ACC112 (cell line): ENCODE data around the gene MBTPS1.

Experiments used
- H2AFZ ChIP-seq: fragments of 200-600 bp; sonication (generic); one replicate; pipeline ENCODE4 v1.6.0; 2017; ENCODE audit warnings: antibody characterized with exemption, low read length; ENCODE audit not compliant: unreplicated experiment
- H3K27ac ChIP-seq: fragments of 200-600 bp; sonication (generic); 2 replicates; pipeline ENCODE4 v1.5.1; 2014; ENCODE audit warnings: low read depth, mild to moderate bottlenecking, antibody characterized with exemption, low read length, moderate library complexity
- H3K27me3 ChIP-seq: fragments of 200-600 bp; sonication (generic); 2 replicates; pipeline ENCODE4 v1.6.1; 2014; ENCODE audit warnings: mild to moderate bottlenecking, antibody characterized with exemption, low read length, moderate library complexity, mixed read lengths; ENCODE audit not compliant: insufficient read depth
- H3K36me3 ChIP-seq: fragments of 200-600 bp; sonication (generic); 2 replicates; pipeline ENCODE4 v1.6.1; 2016; ENCODE audit warnings: mild to moderate bottlenecking, antibody characterized with exemption, low read length, moderate library complexity, mixed read lengths; ENCODE audit not compliant: insufficient read depth
- H3K4me1 ChIP-seq: fragments of 200-600 bp; sonication (generic); one replicate; pipeline ENCODE4 v1.6.1; 2016; ENCODE audit warnings: low read length, mixed read lengths; ENCODE audit not compliant: insufficient read depth, unreplicated experiment, control insufficient read depth
- H3K4me3 ChIP-seq: fragments of 200-600 bp; sonication (generic); 2 replicates; pipeline ENCODE4 v1.5.1; 2014; ENCODE audit warnings: mild to moderate bottlenecking, low read depth, low read length
- H3K79me2 ChIP-seq: fragments of 200-600 bp; sonication (generic); one replicate; pipeline ENCODE4 v1.6.0; 2016; ENCODE audit warnings: low read length; ENCODE audit not compliant: control insufficient read depth, unreplicated experiment, insufficient read depth

The MBTPS1 gene

DNA sequence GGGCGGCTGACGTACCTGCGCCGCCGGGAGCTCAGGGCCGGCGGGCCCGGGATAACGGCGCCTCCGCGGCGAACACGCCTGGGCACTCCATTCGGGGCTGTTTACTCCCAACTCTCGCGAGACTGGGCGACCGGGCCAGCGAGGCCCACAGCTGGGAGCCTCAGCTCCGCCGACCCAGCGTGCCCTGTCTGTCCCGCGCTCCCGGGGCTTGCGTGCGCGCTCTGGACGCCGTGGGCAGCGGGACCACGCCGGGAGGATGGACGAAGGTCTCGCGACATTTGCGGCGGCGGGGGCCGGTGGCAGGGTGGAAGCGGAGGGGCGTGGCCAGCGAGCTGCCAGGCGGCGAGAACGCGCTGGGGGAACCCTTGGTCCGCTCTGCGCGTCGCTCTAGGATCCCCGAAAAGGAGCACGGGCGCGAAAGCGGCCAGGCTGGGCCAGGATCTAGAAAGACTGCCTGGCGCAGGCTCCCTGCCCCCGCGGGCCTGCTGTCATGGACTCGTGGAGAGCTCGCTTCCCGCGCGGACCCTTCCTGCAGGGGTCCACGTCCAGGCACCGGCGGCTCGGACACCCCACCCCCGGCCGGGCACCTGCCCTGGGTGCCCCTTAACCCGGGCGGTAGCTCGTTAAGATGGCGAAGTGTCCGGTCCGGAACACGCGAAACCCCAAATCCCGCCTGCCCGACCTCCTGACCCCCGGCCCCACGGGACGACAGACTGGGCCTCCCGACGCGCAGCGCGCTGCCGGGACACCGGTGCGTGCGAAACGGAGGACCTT lies at the start of gene MBTPS1:
Gene MBTPS1, minus strand, starts transcription at position 223 of the 774 bp plus-strand sequence. CDS start 15,159 bp downstream, outside the sequence.
- peaks cover 6% of the 10 kb centered on the region for H3K4me1 ChIP-seq
- peak within 1 kb of the TSS; percentile 79; the same call in 1 of the 2 replicates for H3K27ac ChIP-seq
- H3K27me3 ChIP-seq: no peaks in the 10 kb centered on the region
- peak within 1 kb of the TSS; percentile 90 for H3K4me3 ChIP-seq
- peak within 1 kb of the TSS; percentile 88 for H2AFZ ChIP-seq
- H3K79me2 ChIP-seq: peaks cover 41% of the 10 kb centered on the region
- no peaks in the 10 kb centered on the region for H3K36me3 ChIP-seq

DNA sequence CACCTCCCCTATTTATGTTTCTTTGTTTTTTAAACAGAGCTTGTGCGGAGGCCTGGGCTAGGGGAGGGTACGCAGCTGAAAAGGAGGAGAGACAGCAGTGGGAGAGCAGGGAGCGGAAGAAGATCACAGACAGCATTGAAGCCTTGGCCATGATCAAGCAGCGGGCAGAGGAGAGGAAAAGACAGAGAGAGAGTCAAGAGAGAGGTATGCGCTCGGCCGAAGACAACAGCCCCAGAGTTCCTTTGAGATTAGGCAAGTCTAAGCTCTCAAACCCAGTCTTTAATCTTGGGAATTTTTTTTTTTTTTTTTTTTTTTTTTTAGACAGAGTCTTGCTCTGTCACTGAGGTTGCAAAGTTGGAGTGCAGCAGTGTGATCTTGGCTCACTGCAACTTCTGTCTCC lies 49.0 kb upstream of the MBTPS1 start:
- H3K27me3 ChIP-seq: peaks cover 47% of the 10 kb centered on the region
- no peak overlapping the region for H2AFZ ChIP-seq
- H3K79me2 ChIP-seq: no peaks in the 10 kb centered on the region
- no peaks in the 10 kb centered on the region for H3K36me3 ChIP-seq
- H3K4me1 ChIP-seq: no peaks in the 10 kb centered on the region
- no peak overlapping the region for H3K27ac ChIP-seq
- H3K4me3 ChIP-seq: no peak overlapping the region

- Histone ChIP-seq H3K4me3 (no peak overlapping the region), H3K36me3 (no peaks in the 10 kb centered on the region), H3K27me3 (peaks cover 62% of the 10 kb centered on the region), H3K27ac (no peak overlapping the region), H2AFZ (no peak overlapping the region), H3K79me2 (no peaks in the 10 kb centered on the region), H3K4me1 (no peaks in the 10 kb centered on the region)
Observed at GRCh38 chr16:84161801-84162200, 45.1 kb upstream of the MBTPS1 start.

- Histone ChIP-seq H3K4me3 (no peak overlapping the region), H3K27me3 (peaks cover 58% of the 10 kb centered on the region), H2AFZ (no peak overlapping the region), H3K4me1 (no peaks in the 10 kb centered on the region), H3K79me2 (no peaks in the 10 kb centered on the region), H3K36me3 (no peaks in the 10 kb centered on the region), H3K27ac (no peak overlapping the region)
Observed at GRCh38 chr16:84161037-84161436, 44.3 kb upstream of the MBTPS1 start.

- Histone ChIP-seq H3K27me3 (peaks cover 46% of the 10 kb centered on the region), H3K79me2 (no peaks in the 10 kb centered on the region)
Observed at GRCh38 chr16:84159800-84160199, 43.1 kb upstream of the MBTPS1 start.

GRCh38 chr16:84159007-84159406 lies 42.3 kb upstream of the MBTPS1 start:
- Histone ChIP-seq H3K36me3 (no peaks in the 10 kb centered on the region), H3K27me3 (peaks cover 38% of the 10 kb centered on the region), H3K27ac (no peak overlapping the region), H3K4me3 (no peak overlapping the region), H3K4me1 (no peaks in the 10 kb centered on the region), H3K79me2 (no peaks in the 10 kb centered on the region), H2AFZ (no peak overlapping the region)

More at GRCh38 chr16:84159800-84160199, 43.1 kb upstream of the MBTPS1 start:
- Histone ChIP-seq H3K4me1 (no peaks in the 10 kb centered on the region), H3K4me3 (no peak overlapping the region), H3K36me3 (no peaks in the 10 kb centered on the region), H3K27ac (no peak overlapping the region), H2AFZ (no peak overlapping the region)

DNA sequence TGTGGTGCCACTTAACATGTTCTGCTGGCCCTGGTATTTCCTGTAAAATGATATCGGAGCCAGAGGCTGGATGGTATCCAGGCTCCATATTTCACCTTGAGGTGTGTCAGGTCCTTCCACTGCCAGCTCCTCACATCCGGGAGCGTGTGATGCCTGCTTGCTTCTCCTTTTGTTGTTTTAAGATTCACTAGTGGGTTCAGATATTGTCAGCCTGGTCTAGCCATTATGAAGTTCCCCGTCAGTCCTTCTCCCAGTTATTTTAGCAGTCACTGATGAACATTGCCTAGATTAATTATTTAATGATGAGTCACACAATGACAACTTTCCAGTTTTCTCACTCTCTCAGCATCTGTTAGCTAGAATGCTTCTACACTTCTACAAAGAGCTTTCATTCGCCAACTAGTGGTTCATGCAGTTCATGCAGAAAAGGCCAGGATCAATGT lies 39.6 kb upstream of the MBTPS1 start:
- Histone ChIP-seq H3K27ac (no peak overlapping the region), H3K4me1 (peaks cover 3% of the 10 kb centered on the region), H3K36me3 (no peaks in the 10 kb centered on the region), H3K79me2 (no peaks in the 10 kb centered on the region), H3K4me3 (no peak overlapping the region), H3K27me3 (peaks cover 29% of the 10 kb centered on the region), H2AFZ (no peak overlapping the region)

- Histone ChIP-seq H3K4me1 (peaks cover 3% of the 10 kb centered on the region), H3K27ac (no peak overlapping the region), H3K79me2 (no peaks in the 10 kb centered on the region), H2AFZ (no peak overlapping the region), H3K27me3 (peaks cover 29% of the 10 kb centered on the region), H3K36me3 (no peaks in the 10 kb centered on the region), H3K4me3 (no peak overlapping the region)
Observed at GRCh38 chr16:84155771-84156170, 39.0 kb upstream of the MBTPS1 start.

DNA sequence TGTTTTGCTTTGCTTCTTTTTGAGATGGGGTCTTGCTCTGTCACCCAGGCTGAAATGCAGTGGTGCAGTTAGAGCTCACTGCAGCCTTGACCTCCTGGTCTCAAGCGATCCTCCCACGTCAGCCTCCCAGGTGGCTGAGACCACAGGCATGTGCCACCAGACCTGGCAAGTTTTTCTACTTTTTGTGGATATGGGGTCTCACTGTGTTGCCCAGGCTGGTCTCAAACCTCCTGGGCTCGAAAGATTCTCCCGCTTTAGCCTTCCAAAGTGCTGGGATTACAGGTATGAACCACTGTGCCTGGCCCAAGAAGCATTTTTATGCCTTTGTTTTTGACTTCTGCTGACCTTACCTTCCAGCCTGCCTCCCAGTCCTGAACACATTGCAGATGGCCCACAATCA lies 38.5 kb upstream of the MBTPS1 start:
- Histone ChIP-seq H3K27ac (no peak overlapping the region), H3K4me3 (no peak overlapping the region), H3K36me3 (no peaks in the 10 kb centered on the region), H2AFZ (no peak overlapping the region), H3K4me1 (peaks cover 3% of the 10 kb centered on the region), H3K27me3 (peaks cover 29% of the 10 kb centered on the region), H3K79me2 (no peaks in the 10 kb centered on the region)

DNA sequence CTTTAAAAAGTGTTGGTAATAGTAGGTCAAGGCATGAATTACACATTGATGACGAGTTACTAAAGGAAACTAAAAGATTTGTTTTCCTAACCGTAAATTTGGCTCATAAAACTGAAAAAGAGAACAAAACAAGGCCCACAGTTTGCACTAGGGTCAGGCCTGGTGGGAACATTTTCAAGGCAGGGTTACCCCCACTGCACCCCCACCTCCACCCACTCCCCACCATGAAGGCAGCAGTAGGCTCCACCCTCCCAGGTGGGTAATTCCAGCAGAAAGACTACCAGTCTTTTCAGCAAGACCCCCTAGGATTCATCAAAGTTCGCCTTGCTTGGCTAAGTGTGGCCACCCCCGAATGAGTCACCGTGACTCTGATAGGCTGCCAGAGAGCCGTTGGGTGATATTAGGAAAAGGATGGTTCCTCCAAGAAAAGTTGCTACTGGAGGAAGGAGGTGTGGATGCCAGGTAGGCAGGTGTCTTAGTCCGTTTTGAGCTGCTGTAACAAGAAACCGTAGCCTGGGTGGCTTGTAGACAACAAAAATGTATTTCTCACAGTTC lies 37.0 kb upstream of the MBTPS1 start:
- Histone ChIP-seq H3K27ac (no peak overlapping the region), H3K79me2 (no peaks in the 10 kb centered on the region), H3K36me3 (no peaks in the 10 kb centered on the region), H3K27me3 (peaks cover 14% of the 10 kb centered on the region), H3K4me3 (no peak overlapping the region), H2AFZ (no peak overlapping the region), H3K4me1 (peaks cover 3% of the 10 kb centered on the region)

DNA sequence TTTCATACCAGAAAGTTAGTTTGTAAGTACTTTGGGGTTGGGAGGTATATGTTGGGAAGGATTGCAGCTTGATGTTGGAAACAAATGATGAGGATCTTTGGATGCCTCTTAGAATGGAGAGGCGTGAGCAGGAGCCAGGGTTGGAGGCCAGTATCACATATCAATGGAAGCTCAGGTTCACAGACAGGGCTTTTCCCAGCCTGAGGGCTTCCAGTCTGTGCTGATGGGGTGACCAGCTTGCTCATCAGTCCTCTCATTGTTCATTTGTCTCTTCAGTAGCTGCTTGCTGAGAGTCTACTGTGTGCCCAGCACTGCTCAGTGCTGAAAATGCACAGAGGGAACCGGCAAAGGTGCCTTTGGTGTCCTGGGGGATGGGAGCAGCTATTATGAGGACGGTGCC lies 34.2 kb upstream of the MBTPS1 start:
- no peaks in the 10 kb centered on the region for H3K36me3 ChIP-seq
- H3K4me1 ChIP-seq: peaks cover 3% of the 10 kb centered on the region
- H2AFZ ChIP-seq: no peak overlapping the region
- no peak overlapping the region for H3K27ac ChIP-seq
- H3K4me3 ChIP-seq: no peak overlapping the region
- no peaks in the 10 kb centered on the region for H3K79me2 ChIP-seq
- peaks cover 14% of the 10 kb centered on the region for H3K27me3 ChIP-seq
